Heart left ventricle (tissue), 16 donors: ENCODE measurements around the gene HOOK2. TPM values are rescaled to one million over a fixed set of nuclear protein-coding genes. Genes with fewer than 3 reads are reported as not detected.

Experiments
- ATAC-seq, 4 donors: fragments of 200-7000 bp; cut with Tn5 transposase; one replicate each; pipeline ENCODE4 v1.9.1; 2020 to 2022; ENCODE audit warnings: moderate library complexity in 4 of 4, mild to moderate bottlenecking in 3 of 4, moderate number of reproducible peaks in 1 of 4
- DNase-seq, 5 donors: peaks; one replicate each; pipeline ENCODE4 v3.0.0-alpha.2; 2020
- H3K27ac ChIP-seq, 12 donors: fragments of 200-600 bp; sonication (generic) in 4 of 12; one replicate each; pipeline versions ENCODE4 v1.5.0 to v1.8.0; 2016 to 2022; ENCODE audit warnings: mild to moderate bottlenecking in 2 of 12
- H3K27me3 ChIP-seq, 9 donors: fragments of 200-600 bp; sonication (generic) in 2 of 9; one replicate each; pipeline versions ENCODE4 v1.5.1 to v1.8.0; 2016 to 2022; ENCODE audit warnings: mild to moderate bottlenecking in 3 of 9
- H3K36me3 ChIP-seq, 9 donors: fragments of 200-600 bp; sonication (generic) in 2 of 9; one replicate each; pipeline versions ENCODE4 v1.5.0 to v1.8.0; 2018 to 2022; ENCODE audit warnings: mild to moderate bottlenecking in 2 of 9
- H3K4me1 ChIP-seq, 12 donors: fragments of 200-600 bp; sonication (generic) in 4 of 12; one replicate each; pipeline versions ENCODE4 v1.5.0 to v1.8.0; 2016 to 2022; ENCODE audit warnings: mild to moderate bottlenecking in 3 of 12
- H3K4me3 ChIP-seq, 12 donors: fragments of 200-600 bp; sonication (generic) in 4 of 12; one replicate each; pipeline versions ENCODE4 v1.5.0 to v1.8.0; 2017 to 2022; ENCODE audit warnings: mild to moderate bottlenecking in 9 of 12, moderate library complexity in 4 of 12
- H3K9me3 ChIP-seq, 12 donors: fragments of 200-600 bp; sonication (generic) in 4 of 12; one replicate each; pipeline versions ENCODE4 v1.5.0 to v1.8.0; 2016 to 2022; ENCODE audit warnings: mild to moderate bottlenecking in 1 of 12
- CTCF ChIP-seq, 12 donors: fragments of 200-600 bp; sonication (generic) in 4 of 12; IDR thresholded peaks; one replicate each; pipeline versions ENCODE4 v1.5.0 to v1.8.0; 2018 to 2022; ENCODE audit warnings: antibody characterized with exemption in 12 of 12, mild to moderate bottlenecking in 5 of 12
- POLR2A ChIP-seq, 2 donors: fragments of 450-650 bp; IDR thresholded peaks; one replicate each; pipeline ENCODE4 v1.6.1; 2017; ENCODE audit warnings: antibody characterized with exemption in 2 of 2, mild to moderate bottlenecking in 2 of 2, moderate library complexity in 2 of 2
- WGBS, 4 donors: extraction: QIAGEN DNeasy Blood & Tissue Kit in 2 of 4; methylation state at CpG; one replicate each; pipeline versions ENCODE4 v1.1.5 to v1.1.7; 2013 to 2018; 5-methylcytosine and 5-hydroxymethylcytosine counted together
- intact Hi-C, 10 donors: fragments of 100-400 bp; cut with DNase I; formaldehyde crosslinking; loops; one replicate each; pipeline versions ENCODE4 v1.11.1 to v1.14.2; 2022
- polyA plus RNA-seq, 2 donors: library from polyadenylated mRNA; stranded (reverse); fragments of 200-250 nt; gene quantifications; one replicate each; pipeline ENCODE4 v1.2.3, GENCODE V29; 2013
- total RNA-seq, 9 donors: library from RNA; depleted of rRNA in 2 of 9; stranded (reverse); fragments of >200 nt in 2 of 9; fragmentation: NEBNext Ultra II Directional in 3 of 9; extraction: Animal tissue kit (Norgen Biotek cat#: 25700) in 3 of 9; gene quantifications; one replicate each; pipeline versions ENCODE4 v1.1.0 to v1.2.4, GENCODE V29; 2016 to 2023
- donor health status: ischemic (EF 13 %, LVEDD 7.1; RV severe dilation, severe dysfunction).
- donor health status: healthy with polysubstance abuse.
- donor health status: DM: no; HTN: yes; CAD: no.
- donor health status: DM: no; HTN: no; CAD: no.
- donor health status: ischemic (EF 25% LVEDD 6.9; RV normal size, moderate dysfunction).
- donor health status: ischemic (EF 25% LVEDD 5.7; RV mildly dilated, moderate dysfunction).
- donor health status: healthy.
- donor health status: DM: yes; HTN: yes; CAD: no.
- donor health status: ischemic (EF 35%, LVEDD 5.7; RV mildly dilated, moderate dysfunction).
- donor health status: nonischemic (EF 11% LVEDD 7.7; RV severe dilation, severe dysfunction).
- donor health status: DM: yes; HTN: yes; CAD: no.
- donor health status: PGD.
- donor health status: ischemic (EF 29% LVEDD 5.4; RV normal size, mild dysfunction).
- donor health status: nonischemic (EF 23%, LVEDD 6.1; RV moderate dilation, normal function).

HOOK2 gene
- total and polyA plus RNA-seq, 11 donors = 29.9 to 90.1 (median 62.6) TPM

GRCh38 chr19:12721656-12722565 is 53.4 kb downstream of the HOOK2 start:
- TF ChIP-seq POLR2A (IDR thresholded peaks at IDR 0.05) = no peak
- TF ChIP-seq CTCF (IDR thresholded peaks at IDR 0.05) = no peak
- peak; percentile 69 to 80 (median 72) for DNase-seq
- Histone ChIP-seq H3K27ac (peak overlapping the region; percentile 88 to 98 (median 96)), H3K4me3 (peak overlapping the region; percentile 65 to 98 (median 79)), H3K27me3 (no peaks in the 10 kb centered on the region), H3K36me3 (peaks cover 0 to 24% (median 21%) of the 10 kb centered on the region in 9 donors), H3K9me3 (no peaks in the 10 kb centered on the region), H3K4me1 (peaks cover 4 to 44% (median 33%) of the 10 kb centered on the region in 12 donors)
- peak in 3 of 4 donors; percentile 46 to 66 (median 59) for ATAC-seq
- intact Hi-C loops = loop anchor here in 4 of 10 donors (2.0 to 5.0 kb wide), 3 partner anchors 15 to 80 kb away; partner anchors contain the start of genes PRDX2 (in 2 of the 4), THSD8 (in 2 of the 4), DHPS (in 1 of the 4) and GET3 (in 1 of the 4)
- WGBS, 4 donors = 0 to 1% (median 1%) methylated on average over 32 to 65 of the region's 65 CpGs

DNA sequence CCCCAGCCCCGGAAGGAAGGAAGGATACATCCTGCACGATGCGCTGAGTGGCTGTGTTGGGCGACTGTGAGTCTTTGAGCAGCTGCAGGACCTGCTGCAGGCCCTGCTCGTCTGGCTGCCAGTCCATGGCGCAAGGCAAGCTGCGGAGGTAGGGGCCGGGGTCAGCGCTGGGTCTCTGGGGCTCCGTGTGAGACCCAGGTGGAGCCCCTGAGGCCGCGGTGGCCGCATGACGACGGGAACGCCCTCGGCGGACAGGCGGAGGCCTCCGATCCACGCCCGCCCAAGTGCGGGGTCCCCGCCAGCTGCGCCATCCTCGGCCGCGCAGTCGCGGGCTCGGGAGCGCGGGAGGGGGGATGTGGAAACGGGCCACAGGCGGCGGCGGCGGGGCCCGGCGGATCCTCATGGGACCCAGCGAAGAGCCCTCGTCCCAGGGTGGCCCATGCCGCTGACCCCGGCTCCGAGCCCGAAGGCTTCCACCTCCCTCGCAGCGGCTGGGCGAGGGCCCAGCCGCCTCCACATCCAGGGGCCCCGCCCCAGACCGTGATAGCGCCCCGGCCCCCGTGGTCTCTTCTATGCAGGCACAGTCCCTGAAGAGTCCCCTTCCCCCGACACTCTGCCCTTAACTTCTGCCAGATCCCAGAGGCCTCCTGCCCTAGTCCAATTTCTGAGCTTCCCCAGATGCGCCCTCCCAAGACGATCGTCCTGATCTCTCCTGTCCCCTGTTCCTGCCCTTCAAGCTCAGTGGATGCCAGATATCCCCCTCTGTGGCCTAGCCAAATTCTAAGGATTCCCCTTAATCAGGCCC is 54.3 kb downstream of the HOOK2 start:
- peak in 3 of 4 donors; percentile 15 to 26 (median 25) for ATAC-seq
- intact Hi-C loops = loop anchor here in 3 of 10 donors (5.0 kb wide), 2 partner anchors 39 to 81 kb away; partner anchors contain the start of genes PRDX2 (in 2 of the 3), THSD8 (in 2 of the 3) and DHPS (in 1 of the 3)
- Histone ChIP-seq H3K4me3 (peak overlapping the region; percentile 65 to 98 (median 79)), H3K9me3 (no peaks in the 10 kb centered on the region), H3K27me3 (no peaks in the 10 kb centered on the region), H3K4me1 (peaks cover 4 to 44% (median 33%) of the 10 kb centered on the region in 12 donors), H3K36me3 (peaks cover 0 to 33% (median 30%) of the 10 kb centered on the region in 9 donors), H3K27ac (peak overlapping the region; percentile 88 to 98 (median 96))
- TF ChIP-seq POLR2A (IDR thresholded peaks at IDR 0.05) = peak in 1 of 2 donors; percentile 13
- TF ChIP-seq CTCF (IDR thresholded peaks at IDR 0.05) = no peak
- WGBS, 4 donors = 1 to 5% (median 4%) methylated on average over 27 to 59 of the region's 59 CpGs
- DNase-seq = peak in 4 of 5 donors; percentile 30 to 68 (median 54)

DNA sequence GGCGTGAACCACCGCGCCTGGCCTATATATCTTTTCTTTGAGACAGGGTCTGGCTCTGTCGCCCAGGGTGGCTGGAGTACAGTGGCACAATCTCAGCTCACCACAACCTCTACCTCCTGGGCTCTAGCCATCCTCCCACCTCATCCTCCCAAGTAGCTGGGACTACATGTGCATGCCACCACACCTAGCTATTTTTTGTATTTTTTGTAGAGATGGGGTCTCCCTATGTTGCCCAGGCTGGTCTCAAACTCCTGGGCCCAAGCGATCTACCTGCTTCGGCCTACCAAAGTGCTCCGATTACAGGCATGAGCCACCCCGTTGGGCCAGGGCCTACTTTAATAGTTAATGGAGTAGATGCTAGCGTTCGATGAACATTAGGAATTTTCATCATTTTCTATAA is 55.1 kb downstream of the HOOK2 start:
- Histone ChIP-seq H3K4me1 (peaks cover 4 to 44% (median 33%) of the 10 kb centered on the region in 12 donors), H3K4me3 (peak overlapping the region in 10 of 12 donors; percentile 65 to 98 (median 82)), H3K9me3 (no peaks in the 10 kb centered on the region), H3K27me3 (no peaks in the 10 kb centered on the region), H3K36me3 (peaks cover 0 to 40% (median 37%) of the 10 kb centered on the region in 9 donors), H3K27ac (peak overlapping the region in 11 of 12 donors; percentile 89 to 98 (median 96))
- intact Hi-C loops = loop anchor here in 3 of 10 donors (5.0 kb wide), 2 partner anchors 38 to 82 kb away; partner anchors contain the start of genes PRDX2 (in 2 of the 3), THSD8 (in 2 of the 3) and DHPS (in 1 of the 3)
- no peak for DNase-seq
- TF ChIP-seq POLR2A (IDR thresholded peaks at IDR 0.05) (no peak), CTCF (IDR thresholded peaks at IDR 0.05) (no peak)
- 76 to 84% (median 79%) methylated on average over 10 of the region's 10 CpGs for WGBS, 4 donors
- no peak for ATAC-seq
